Measurements from ENCODE around the gene SLC9A9.
"Not testable (repeated sequence)": the region's sequence is repeated elsewhere in the genome, so short reads cannot be mapped to it uniquely, and the experiment has no call there.

The SLC9A9 gene

DNA sequence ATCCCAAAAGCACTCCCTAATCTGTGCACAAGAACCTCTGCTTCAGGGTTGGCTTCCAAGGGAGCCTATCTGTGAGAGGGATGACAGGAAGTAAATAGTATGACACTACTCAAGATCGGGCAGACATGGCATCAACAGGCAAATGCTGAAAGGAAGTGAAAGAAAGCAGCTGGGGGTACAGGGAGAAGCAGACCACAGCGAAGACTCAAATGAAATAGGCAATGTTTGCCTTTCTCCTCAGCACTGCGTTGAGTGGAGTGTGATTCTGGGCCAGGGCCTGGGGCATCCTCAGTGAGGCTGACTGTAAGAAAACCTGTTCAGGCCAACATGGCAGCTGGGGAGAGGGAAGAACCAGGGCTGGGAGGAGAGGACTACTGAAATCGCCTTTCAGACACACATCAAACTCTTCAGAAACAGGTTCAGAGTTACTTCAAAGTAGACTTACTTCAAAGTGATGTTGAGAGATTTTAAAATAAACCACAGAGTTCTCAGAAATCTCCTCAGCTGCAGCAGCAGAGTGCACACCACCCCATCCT lies 96.6 kb downstream of the SLC9A9 start:
- no peak for DNase-seq

DNA sequence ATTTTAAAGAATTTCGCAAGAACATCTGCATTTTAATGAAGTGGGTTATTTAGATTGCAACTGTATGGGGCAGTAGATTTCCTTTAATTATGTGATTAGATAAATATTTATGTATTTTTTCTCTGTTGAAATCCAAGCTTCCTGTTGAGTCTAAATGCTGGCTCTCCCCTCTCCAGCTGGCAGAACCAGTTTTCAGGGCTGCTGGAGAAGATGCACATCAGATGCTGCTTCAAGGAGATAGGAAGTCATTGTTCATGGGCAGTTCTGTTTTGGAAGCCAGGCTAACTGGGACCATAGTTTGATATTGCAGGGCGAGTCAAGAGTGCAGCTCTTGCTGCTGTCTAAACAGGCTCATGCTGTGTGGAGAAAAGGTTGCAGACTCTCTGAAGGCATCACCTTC lies 97.4 kb downstream of the SLC9A9 start:
- DNase-seq: no peak

DNA sequence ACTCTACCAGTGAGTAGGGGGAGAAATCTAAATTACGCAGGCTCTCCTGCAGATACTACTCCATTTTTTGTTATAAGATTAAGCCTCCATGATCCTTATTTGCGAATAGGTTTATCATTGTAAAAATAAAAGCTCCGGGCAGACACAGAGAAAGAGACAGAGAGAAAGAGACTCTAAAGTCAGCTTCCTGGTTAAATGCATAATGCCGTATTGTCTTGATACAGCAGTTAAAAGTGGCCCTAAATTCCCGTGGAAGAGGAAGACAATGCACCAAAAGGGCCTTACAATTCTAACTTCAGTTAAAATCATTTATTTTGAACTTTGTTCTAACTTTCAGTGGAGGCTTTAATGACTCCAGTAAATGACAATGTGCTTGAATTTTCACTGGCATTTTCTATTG lies 98.3 kb downstream of the SLC9A9 start:
- no peak for DNase-seq

DNA sequence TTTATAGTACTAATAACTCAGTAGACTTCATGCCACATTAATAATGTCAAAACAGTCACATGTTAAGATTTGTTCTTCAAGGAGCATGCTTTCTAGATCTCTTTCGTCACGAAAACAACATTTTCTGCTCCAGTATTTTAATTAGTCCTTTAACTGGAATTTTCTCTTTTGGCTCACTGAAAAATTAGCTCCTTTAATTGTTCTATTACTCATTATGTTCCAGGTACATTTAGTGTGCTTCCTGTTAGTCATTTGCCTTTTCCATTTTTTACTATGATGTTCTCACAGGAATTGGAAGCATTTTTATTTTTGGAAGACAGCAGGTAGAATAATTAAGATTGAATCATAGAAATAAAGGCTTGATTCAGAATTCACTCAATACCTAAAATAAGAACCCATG lies 111.2 kb downstream of the SLC9A9 start:
- DNase-seq: no peak

DNA sequence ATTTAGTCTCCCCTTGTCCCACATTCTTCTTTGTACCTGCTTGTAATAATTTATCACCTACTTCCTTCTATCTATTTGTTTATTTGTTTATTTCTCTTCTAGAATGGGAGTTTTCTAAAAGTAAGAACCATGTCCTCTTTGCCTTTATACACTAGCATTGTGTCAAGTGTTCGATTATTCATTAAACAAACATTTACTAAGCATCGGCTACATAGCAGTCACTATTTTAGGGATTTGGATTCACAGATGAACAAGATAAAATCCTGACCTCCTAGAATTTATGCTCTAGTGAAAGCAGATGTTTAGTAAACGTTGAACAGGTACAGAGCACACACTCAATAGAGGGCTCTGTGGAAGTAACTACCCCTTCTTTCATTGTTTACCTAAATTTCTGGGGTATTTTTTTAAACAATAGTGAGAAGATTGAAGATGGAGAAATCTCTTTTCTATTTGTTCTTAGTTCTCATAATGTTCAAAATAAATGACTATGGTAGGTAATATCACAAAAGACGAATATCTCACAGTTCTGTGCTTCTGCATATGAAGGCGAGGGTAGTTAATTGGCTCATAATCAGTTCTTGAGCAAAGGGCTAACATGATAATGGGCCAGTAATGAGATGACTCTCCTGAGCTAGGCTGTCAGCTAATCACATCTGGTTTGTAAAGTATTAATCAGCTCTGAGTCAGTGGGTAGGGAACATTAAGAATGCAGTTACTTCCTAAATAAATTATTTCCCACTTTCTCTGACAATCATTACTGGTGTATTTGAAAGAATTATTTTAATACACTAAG lies 111.9 kb downstream of the SLC9A9 start:
- DNase-seq: no peak

DNA sequence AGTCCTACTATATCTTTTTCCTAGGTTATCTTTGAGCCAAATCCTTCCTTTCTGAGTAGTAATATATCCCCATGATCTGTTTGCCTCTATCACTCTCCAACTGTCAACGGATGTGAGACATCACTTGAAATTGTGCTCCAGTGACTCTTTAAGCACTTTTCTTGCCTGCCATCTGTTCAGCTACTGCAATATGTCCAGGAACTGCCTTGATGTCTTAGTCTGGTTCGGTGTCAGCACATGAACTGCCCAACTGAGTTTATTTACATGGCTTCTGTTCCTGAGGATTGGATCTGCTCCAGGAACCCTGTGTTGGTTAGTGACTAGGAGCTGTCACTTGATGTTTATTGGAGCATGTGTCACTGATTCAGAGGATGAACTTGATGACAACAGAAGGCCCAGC lies 116.5 kb downstream of the SLC9A9 start:
- peak; percentile 28 for DNase-seq

DNA sequence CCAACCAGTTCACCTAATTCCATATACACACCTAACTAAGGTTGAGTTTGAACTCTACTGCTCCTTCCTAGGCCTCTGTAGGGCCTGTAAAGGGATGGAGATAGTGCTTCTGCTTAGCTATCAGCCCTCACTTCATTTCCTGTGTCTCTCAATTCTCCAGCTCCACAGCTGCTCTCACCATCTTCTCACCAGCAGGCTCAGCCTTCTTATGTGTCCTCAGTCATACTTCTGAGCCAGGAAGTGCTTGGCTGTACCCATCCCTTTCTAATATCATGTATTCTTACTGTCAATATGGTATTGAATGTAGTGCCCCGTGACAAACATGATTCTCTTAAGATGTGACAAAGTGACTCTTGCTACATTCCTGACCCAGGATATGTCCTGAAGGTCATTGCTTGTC lies 116.9 kb downstream of the SLC9A9 start:
- DNase-seq: no peak

DNA sequence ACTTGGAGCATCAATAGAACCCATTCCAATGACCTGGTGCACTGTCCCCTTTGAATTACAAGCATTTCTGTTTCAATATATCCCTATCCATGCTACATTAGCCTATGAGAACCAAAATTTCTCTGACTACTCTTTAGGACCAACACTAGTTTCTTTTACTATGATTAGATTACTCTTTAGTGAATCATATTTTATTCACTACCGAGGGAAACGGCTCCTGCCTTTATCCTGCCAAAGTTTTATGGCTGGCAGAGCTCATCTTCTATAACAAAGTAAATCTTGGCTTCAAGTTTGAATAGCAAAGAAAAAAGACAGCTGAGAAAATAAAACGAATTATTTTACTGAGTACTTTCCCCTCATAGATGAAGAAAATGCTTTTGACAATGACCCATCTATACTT lies 120.9 kb downstream of the SLC9A9 start:
- DNase-seq: no peak

DNA sequence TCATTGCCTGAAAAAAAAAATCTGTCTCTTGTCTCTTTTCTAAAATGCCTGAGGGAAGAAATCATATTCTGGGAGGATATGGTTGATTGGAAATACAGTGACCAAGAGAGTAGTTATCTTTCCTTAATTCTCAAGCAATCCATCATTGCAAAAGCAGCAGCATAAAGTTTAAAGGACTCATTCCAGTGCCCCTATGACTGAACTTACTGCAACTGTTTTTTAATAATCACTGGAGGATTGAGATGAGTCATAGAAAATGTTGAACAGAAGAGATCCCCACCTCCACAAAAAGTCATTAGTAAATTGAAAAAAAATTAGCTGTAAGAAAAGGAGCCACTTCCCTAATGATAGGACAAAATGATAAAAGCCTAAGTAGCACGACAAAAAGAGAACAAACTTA lies 121.5 kb downstream of the SLC9A9 start:
- no peak for DNase-seq

DNA sequence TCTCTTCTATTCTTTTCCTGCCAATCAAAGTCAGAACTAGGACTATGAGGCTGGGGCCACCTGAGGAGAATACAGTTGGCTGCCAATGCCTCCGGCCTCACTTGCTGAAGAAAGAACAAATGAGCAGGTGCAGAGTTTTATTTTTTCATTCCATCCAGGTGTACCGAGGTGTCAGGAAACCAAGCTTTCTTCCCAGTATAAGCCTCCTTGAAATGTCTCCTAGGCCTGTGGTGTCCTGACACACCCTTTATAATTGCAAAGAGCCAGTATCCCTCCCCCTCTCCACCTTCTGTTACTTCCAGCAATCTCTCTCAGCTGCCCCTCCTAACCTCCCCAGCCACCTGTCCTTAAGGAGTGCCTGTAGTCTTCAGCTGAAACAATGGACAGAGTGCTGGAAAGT lies 127.9 kb downstream of the SLC9A9 start:
- DNase-seq: no peak

DNA sequence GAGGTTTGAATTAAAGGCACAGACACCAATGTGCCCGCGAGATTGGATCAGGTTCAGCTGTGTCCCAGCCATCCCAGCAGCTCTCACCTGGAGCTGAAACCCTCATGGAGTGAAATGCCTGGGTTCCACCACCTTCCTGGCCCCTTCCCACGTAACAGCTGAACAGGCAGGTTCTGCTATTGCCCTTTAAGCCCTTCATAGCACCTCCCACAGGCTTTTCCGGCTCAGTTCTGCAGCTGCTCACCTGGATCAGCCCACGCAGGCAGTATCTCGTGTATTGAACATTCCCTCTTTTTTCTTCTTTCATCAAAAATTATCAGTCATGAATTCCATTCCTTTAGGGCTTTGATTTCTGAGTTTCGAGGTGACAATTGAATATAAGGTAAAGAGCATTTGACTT lies 129.8 kb downstream of the SLC9A9 start:
- no peak for DNase-seq

DNA sequence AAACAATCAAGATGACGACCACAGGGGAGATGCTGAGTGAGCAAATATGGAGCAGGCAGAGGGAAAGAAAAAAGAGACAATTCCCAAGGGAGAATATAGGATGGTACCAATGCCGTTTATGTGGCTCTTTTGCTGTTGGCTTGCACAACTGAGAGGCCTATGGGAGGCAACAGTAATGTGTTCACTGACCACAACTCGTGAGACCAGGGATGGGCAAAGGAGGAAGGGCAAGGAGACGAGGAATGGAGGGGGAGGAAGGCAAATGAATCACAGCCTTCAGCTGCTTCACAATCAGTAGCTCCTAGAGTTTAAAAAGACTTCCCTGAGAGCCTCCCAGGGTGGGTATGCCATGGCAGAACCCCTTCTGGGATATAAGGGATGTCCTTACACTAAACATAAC lies 131.5 kb downstream of the SLC9A9 start:
- no peak for DNase-seq

DNA sequence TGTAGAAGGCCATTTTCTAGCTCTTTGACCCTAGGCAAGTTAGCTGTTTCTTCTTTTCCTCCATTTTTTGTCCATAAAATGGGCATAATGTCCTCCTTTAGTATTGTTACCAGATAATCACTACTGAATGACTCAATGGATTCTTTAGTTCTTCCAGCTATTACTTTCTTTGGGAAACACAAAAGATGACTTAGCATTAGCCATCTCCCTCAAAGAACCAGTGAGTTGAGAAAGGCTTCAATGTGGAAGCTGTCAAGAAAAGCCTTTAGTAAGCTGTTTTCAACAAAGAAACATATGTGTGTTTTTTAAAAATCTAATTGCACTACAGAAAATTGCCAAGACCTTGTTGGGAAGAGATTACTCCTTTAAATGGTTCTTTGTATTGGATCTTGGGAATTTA lies 135.7 kb downstream of the SLC9A9 start:
- no peak for DNase-seq

DNA sequence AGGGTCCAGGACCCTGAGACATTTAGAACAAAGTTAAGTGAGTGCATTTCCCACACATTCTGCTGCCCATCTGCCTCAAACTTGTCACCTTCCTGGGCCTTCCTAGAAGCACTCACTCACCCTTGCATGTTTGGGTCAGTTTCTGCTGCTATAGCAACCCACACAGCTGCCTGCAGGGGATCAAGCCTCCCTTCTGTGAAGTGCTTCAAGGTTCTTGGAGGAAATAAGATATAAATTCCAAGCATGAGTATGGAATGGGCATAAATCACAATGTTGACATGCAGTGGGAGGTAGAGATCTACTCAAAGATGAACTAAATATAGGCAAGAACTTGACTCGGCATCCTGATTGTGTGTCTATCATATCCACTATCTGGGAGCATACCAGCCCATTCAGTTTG lies 140.4 kb downstream of the SLC9A9 start:
- no peak for DNase-seq

DNA sequence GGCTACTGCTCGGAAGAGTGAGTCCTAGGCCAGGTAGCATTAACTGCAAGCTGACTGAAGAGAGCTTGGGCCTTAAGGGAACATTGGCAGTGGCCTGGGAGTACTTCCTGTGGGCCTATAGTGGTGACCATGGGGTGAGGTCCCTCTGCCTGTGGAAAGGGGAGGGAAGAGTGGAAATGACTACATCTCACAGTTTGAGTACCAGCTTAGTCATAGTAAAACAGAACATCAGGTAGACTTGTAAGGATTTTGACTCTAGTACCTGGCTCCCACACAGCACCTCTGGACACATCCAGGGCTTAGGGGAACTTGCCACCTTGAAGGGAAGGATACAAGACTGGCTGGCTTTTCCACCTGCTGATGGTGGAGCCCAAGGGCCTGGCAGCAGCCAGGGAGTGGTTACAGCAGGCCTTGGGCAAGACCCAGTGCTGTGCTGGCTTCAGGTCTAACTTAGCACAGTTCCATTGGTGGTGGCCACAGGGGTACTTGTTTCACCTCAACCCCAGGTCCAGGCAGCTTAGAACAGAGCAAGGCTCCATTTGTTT lies 147.8 kb downstream of the SLC9A9 start:
- no peak for DNase-seq

DNA sequence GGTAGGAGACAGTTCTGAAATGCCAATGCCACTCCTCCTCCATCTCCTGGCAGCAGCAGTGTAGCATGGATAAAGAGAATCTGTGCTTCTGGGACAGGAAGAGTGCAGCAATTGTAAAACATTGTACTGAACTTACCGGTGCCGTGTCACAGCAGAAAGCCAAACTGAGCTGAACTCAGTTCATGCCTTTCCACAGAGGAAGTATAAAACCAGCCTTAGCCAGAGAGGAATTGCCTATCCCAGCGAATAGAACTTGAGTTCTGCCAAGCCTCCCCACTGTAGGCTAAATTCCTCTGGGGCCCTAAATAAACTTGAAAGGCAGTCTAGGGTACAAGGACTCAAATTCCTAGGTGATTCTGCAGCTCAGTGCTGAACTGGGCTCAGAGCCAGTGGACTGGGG lies 148.8 kb downstream of the SLC9A9 start:
- DNase-seq: no peak

DNA sequence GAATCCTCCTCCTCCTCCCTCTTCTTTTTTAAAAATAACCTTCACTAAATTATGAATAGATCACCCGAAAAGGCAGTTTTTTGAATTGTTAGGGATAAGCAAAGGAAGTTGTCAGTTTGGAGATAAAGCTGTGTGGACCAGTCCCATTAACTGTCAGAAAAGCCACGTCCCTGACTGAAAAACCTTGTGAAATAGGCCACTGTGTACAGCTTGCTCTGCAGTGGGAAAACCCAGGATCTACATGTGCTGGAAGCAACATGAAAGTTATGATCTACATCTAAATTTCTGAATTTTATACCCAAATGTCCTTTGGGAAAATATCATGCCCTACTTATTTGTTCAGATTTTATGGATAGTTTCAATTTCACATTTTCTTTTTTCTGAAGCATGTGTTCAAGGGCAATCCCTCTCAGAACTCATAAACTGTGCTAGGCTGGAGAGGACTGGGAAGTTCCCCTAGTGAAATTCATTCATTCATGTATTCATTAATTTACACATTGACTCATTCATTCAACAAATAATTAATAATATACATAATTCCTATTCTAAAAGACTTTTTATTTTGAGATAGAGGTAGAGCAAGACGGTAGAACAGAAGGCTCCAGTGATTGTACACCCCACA lies 149.5 kb downstream of the SLC9A9 start:
- no peak for DNase-seq

DNA sequence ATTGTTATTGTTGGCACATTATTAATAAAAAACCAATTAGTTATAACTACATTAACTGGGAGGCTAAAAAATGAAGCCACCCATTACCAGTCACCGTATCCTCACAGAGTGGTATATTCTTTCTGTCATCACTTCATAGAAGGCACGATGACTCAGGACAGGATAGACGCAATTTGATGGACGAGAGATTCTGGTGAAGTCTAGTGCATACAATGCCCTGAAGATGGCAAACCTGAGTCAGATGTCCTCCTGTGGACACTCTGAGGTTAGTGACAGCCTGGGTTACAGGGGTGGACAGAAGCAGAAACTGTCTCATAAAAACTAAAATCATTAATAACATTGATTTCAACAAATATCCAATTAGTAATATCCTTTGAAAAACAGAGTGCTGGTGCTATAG lies 150.3 kb downstream of the SLC9A9 start:
- DNase-seq: no peak

DNA sequence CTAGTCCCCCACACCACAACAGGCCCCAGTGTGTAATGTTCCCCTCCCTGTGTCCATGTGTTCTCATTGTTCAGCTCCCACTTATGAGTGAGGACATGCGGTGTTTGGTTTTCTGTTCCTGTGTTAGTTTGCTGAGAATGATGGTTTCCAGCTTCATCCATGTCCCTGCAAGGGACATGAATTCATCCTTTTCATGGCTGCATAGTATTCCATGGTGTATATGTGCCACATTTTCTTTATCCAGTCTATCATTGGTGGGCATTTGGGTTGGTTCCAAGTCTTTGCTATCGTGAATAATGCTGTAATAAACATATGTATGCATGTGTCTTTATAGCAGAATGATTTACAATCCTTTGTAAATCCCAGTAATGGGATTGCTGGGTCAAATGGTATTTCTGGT lies 152.9 kb downstream of the SLC9A9 start:
- not testable (repeated sequence) for DNase-seq

DNA sequence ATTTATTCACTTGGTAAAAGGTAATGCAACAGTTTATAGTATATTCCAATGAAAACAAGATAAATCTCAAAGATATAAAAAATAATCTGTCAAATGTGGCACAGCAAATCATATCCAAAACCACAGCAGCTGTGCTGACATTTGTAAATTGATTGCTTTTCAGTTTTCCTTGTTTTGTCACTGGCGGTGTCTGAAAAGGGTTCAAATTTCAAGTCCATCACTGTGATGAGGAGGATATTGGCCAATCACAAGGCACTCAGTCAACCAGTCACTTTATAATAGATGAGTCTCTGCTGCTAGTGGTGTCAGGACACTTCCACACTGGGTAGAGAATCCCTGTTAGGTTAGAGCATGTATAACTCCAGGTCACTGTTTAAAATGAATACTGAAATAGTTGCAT lies 154.8 kb downstream of the SLC9A9 start:
- DNase-seq: no peak

DNA sequence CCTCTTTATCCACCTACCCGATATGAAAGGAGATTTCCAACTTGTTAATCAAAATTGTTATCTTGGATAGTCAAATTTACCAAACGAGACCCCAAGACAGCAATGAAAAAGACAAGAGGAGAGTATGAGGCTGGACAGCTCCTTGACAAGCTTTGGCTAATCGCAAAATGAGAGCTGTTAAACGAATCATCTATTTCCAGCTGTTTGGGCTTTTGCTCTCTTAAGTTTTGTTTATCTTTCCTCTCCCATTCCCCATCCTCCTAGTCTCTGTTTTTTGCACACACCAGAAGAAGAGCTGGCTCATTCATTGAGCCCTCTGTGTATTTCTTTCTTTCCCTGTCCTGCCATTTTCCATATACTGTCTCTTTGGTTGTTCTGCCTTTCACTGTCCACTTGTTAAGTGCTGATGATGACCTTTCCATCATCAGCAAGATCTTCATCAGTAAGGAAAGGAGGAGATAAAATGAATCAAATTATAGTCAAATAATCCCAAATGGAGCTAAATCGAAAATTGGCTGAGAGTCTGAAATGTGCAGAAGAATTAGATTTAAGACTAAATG lies 161.6 kb downstream of the SLC9A9 start:
- no peak for DNase-seq

DNA sequence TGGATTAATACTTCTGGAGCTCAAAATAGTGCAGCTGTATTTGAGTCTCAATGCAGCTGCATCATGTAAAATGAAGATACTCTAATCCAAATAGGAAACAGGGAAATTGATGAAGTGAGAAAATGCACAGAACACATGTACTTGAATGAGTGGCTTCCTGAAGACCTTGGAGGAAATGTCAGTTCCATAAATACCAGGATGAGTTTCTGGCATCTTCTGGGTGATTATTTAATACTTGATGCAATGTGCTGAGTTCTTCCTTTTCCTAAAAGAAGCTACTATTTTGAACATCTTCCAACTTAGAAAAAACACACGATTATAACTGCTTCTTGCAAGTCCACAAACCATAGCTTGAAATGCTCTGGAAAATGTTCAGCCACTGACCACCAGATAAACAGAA lies 162.8 kb downstream of the SLC9A9 start:
- no peak for DNase-seq

DNA sequence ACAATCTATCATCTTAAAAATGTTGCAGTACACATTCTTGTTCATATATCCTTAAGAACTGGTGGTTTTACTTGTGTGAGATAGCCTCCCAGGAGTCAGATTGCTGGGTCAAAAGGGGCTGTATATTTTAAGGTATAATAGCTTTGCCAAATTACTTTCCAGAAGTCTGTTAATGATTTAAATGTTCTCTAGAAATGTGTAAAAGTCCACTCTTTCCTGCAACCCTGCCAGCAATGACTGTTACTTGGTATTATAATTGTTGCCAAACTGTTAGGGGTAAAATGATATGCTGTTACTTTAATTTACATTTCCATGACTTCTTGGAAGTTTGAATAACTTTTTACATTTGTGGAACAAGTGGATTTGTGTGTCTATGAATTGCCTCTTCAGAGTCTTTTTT lies 170.8 kb downstream of the SLC9A9 start:
- no peak for DNase-seq

DNA sequence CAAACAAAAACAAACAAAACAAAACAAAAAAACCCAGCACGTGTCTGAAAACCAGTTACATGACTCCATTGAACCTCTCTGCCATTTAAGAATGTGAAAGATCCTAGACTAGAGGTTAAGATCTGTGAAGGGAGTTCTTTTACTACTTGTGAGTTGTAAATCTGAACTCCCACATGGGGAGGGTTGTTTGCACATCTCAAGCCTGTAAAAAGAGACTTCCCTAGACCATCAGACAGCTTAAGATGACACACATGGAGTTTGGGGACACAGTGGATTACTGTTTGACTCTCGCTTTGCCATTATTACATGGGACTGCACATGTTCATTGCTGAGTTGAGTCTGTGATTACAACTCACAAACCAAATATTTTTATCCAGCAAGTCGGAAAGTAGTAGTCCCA lies 171.5 kb downstream of the SLC9A9 start:
- DNase-seq: no peak
